ENCODE results near the gene NBPF11.
"Not testable (repeated sequence)": the region's sequence is repeated elsewhere in the genome, so short reads cannot be mapped to it uniquely, and the experiment has no call there.

Gene NBPF11

DNA sequence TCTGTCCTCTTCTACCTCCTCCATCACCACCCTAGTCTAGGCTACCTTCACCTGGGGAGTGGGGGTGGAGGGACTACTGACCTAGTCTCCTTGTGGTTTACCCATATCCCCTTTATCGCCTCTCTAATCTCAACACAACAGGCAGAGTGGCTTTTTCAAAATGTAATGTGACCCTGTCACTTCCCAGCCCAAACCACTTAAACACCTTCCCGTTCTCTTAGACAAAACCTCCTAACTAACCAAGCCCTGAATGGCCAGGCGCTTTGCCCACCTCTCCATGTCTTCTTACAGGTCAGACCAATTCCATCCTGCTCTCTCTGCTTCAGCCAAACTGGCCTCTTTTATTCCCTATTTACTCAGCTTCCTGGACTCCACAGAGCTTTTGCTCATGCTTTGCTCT lies 714 bp upstream of the NBPF11 start:
- not testable (repeated sequence) for H3K9me2 ChIP-seq (replicated peaks; ENCODE audit: insufficient read depth, low read length); H3K4me2 ChIP-seq (ENCODE audit: low read depth, low read length, poor library complexity, severe bottlenecking); H3K79me2 ChIP-seq (ENCODE audit: insufficient read depth, low read length); H3K9ac ChIP-seq (ENCODE audit: low read length); H3K9me3 ChIP-seq (ENCODE audit: insufficient read depth, low read length); H2AFZ ChIP-seq (ENCODE audit: low read depth, low read length, severe bottlenecking); H4K20me1 ChIP-seq (ENCODE audit: low read depth, low read length); H3K27me3 ChIP-seq (ENCODE audit: low read length); H3K4me3 ChIP-seq (ENCODE audit: insufficient read depth, low read length, poor library complexity, severe bottlenecking); H3F3A ChIP-seq (ENCODE audit: insufficient read depth); H3K27ac ChIP-seq (ENCODE audit: low read depth, low read length); H3K36me3 ChIP-seq (ENCODE audit: low read length)

DNA sequence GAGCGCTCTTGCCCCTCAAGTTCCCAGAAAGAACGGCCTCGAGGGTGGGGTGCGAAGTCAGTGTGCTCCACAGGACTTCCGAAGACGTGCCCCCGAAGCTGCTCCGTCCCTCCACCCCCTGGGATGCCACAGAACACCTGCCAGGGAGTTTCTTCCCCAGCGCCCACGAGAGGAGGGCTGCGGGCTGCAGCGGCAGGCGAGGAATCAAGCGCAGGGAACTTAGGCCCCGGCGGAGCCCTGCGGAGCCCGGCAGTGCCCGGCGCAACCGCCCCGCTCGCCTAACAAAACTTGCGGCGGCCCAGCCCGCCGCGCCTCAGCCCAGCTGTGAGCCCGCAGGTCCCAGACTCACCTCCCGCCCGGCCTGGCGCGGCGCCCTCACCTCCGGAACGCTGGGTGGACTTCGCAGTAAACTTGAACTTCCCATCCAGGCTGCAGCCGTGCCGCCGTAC lies 686 bp downstream of the NBPF11 start:
- peak overlapping the region; percentile 60; the same call in 1 of the 2 replicates for H3K27ac ChIP-seq (ENCODE audit: low read depth, low read length)
- peak overlapping the region; percentile 74 for H3K4me3 ChIP-seq (ENCODE audit: insufficient read depth, low read length, poor library complexity, severe bottlenecking)
- not testable (repeated sequence) for H3K36me3 ChIP-seq (ENCODE audit: low read length); H3K79me2 ChIP-seq (ENCODE audit: insufficient read depth, low read length); H3K9me2 ChIP-seq (replicated peaks; ENCODE audit: insufficient read depth, low read length); H3K27me3 ChIP-seq (ENCODE audit: low read length); H4K20me1 ChIP-seq (ENCODE audit: low read depth, low read length); H3K9me3 ChIP-seq (ENCODE audit: insufficient read depth, low read length); H2AFZ ChIP-seq (ENCODE audit: low read depth, low read length, severe bottlenecking); H3F3A ChIP-seq (ENCODE audit: insufficient read depth)
- peak overlapping the region; percentile 71 for H3K9ac ChIP-seq (ENCODE audit: low read length)
- H3K4me2 ChIP-seq (ENCODE audit: low read depth, low read length, poor library complexity, severe bottlenecking): peak overlapping the region; percentile 70

DNA sequence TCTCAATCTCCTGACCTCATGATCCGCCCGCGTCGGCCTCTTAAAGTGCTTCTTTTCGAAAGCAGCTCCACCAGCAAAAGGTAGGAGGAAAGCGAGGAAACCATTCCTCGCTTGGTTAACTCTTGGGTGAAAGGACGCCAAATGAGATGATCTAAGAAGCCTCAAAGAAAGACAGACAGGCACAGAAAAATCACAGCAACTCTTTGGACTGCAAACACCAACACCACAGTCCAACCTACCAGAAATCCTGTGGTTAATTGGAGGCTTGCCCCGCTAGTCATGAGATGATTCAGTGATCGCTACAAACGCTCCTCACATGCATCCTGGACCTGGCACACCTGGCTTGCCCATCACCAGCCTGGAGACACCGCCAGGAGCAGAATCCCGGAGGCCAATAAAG lies 1.1 kb downstream of the NBPF11 start:
- not testable (repeated sequence) for H3K9me2 ChIP-seq (replicated peaks; ENCODE audit: insufficient read depth, low read length); H3K9me3 ChIP-seq (ENCODE audit: insufficient read depth, low read length); H2AFZ ChIP-seq (ENCODE audit: low read depth, low read length, severe bottlenecking); H3K36me3 ChIP-seq (ENCODE audit: low read length); H3K27me3 ChIP-seq (ENCODE audit: low read length); H3F3A ChIP-seq (ENCODE audit: insufficient read depth); H3K79me2 ChIP-seq (ENCODE audit: insufficient read depth, low read length); H4K20me1 ChIP-seq (ENCODE audit: low read depth, low read length)
- H3K4me2 ChIP-seq (ENCODE audit: low read depth, low read length, poor library complexity, severe bottlenecking): peak overlapping the region; percentile 70
- H3K27ac ChIP-seq (ENCODE audit: low read depth, low read length): peak overlapping the region; percentile 60; the same call in 1 of the 2 replicates
- peak overlapping the region; percentile 71 for H3K9ac ChIP-seq (ENCODE audit: low read length)
- H3K4me3 ChIP-seq (ENCODE audit: insufficient read depth, low read length, poor library complexity, severe bottlenecking): peak overlapping the region; percentile 74

DNA sequence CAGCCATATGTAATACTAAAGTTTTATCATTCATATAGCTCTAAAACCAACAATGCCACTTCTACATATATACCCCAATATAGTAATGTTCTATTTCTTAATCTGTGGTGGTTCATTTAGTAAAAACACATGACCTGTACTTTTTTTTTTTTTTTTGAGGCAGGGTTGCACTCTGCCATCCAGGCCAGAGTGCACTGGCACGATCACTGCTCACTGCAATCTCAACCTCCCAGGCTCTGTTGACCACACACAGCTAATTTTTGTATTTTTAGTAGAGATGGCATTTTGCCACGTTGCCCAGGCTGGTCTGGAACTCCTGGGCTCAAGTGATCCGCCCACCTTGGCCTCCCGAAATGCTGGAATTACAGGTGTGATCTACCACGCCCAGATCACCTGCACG lies 2.1 kb downstream of the NBPF11 start:
- not testable (repeated sequence) for H3F3A ChIP-seq (ENCODE audit: insufficient read depth); H3K36me3 ChIP-seq (ENCODE audit: low read length); H3K4me3 ChIP-seq (ENCODE audit: insufficient read depth, low read length, poor library complexity, severe bottlenecking); H3K27me3 ChIP-seq (ENCODE audit: low read length); H3K79me2 ChIP-seq (ENCODE audit: insufficient read depth, low read length); H3K27ac ChIP-seq (ENCODE audit: low read depth, low read length); H4K20me1 ChIP-seq (ENCODE audit: low read depth, low read length); H3K9me3 ChIP-seq (ENCODE audit: insufficient read depth, low read length); H2AFZ ChIP-seq (ENCODE audit: low read depth, low read length, severe bottlenecking); H3K9me2 ChIP-seq (replicated peaks; ENCODE audit: insufficient read depth, low read length); H3K4me2 ChIP-seq (ENCODE audit: low read depth, low read length, poor library complexity, severe bottlenecking); H3K9ac ChIP-seq (ENCODE audit: low read length)

GRCh38 chr1:148149050-148149815 lies 2.8 kb downstream of the NBPF11 start:
- H3K9me3 ChIP-seq (ENCODE audit: insufficient read depth, low read length); H3K36me3 ChIP-seq (ENCODE audit: low read length); H3K9me2 ChIP-seq (replicated peaks; ENCODE audit: insufficient read depth, low read length); H3F3A ChIP-seq (ENCODE audit: insufficient read depth); H3K27me3 ChIP-seq (ENCODE audit: low read length); H3K4me3 ChIP-seq (ENCODE audit: insufficient read depth, low read length, poor library complexity, severe bottlenecking); H3K79me2 ChIP-seq (ENCODE audit: insufficient read depth, low read length); H3K27ac ChIP-seq (ENCODE audit: low read depth, low read length); H3K9ac ChIP-seq (ENCODE audit: low read length); H4K20me1 ChIP-seq (ENCODE audit: low read depth, low read length); H3K4me2 ChIP-seq (ENCODE audit: low read depth, low read length, poor library complexity, severe bottlenecking); H2AFZ ChIP-seq (ENCODE audit: low read depth, low read length, severe bottlenecking): not testable (repeated sequence)

- H3K79me2 ChIP-seq (ENCODE audit: insufficient read depth, low read length); H3K4me2 ChIP-seq (ENCODE audit: low read depth, low read length, poor library complexity, severe bottlenecking); H3K36me3 ChIP-seq (ENCODE audit: low read length); H3F3A ChIP-seq (ENCODE audit: insufficient read depth); H3K27me3 ChIP-seq (ENCODE audit: low read length); H3K27ac ChIP-seq (ENCODE audit: low read depth, low read length); H3K4me3 ChIP-seq (ENCODE audit: insufficient read depth, low read length, poor library complexity, severe bottlenecking); H3K9me2 ChIP-seq (replicated peaks; ENCODE audit: insufficient read depth, low read length); H3K9me3 ChIP-seq (ENCODE audit: insufficient read depth, low read length); H4K20me1 ChIP-seq (ENCODE audit: low read depth, low read length); H3K9ac ChIP-seq (ENCODE audit: low read length); H2AFZ ChIP-seq (ENCODE audit: low read depth, low read length, severe bottlenecking): not testable (repeated sequence)
Observed at GRCh38 chr1:148147052-148147838, 4.8 kb downstream of the NBPF11 start.

DNA sequence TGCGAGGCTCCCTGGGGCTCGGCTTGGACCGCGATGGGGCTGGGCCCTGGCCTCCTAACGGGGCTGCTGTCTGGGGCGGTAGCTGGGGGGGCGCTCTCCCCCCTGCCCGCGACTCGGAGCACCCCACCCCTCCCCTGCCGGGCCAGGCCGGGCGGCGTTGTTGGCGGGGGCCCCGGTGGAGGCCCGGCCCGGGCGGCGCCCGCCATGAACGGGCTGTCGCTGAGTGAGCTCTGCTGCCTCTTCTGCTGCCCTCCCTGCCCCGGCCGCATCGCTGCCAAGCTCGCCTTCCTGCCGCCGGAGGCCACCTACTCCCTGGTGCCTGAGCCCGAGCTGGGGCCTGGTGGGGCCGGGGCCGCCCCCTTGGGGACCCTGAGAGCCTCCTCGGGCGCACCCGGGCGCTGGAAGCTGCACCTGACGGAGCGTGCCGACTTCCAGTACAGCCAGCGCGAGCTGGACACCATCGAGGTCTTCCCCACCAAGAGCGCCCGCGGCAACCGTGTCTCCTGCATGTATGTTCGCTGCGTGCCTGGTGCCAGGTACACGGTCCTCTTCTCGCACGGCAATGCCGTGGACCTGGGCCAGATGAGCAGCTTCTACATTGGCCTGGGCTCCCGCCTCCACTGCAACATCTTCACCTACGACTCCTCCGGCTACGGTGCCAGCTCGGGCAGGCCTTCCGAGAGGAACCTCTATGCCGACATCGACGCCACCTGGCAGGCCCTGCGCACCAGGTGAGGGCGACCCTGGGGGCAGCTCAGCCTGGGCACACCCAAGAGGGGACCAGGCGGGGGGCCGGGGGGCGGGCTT lies 5.7 kb downstream of the NBPF11 start:
- H3K36me3 ChIP-seq (ENCODE audit: low read length): not testable (repeated sequence)

More for the DNA sequence above, 5.7 kb downstream of the NBPF11 start:
- H3F3A ChIP-seq (ENCODE audit: insufficient read depth); H3K79me2 ChIP-seq (ENCODE audit: insufficient read depth, low read length); H3K4me3 ChIP-seq (ENCODE audit: insufficient read depth, low read length, poor library complexity, severe bottlenecking); H3K27me3 ChIP-seq (ENCODE audit: low read length); H4K20me1 ChIP-seq (ENCODE audit: low read depth, low read length); H3K9me2 ChIP-seq (replicated peaks; ENCODE audit: insufficient read depth, low read length); H3K9me3 ChIP-seq (ENCODE audit: insufficient read depth, low read length); H3K9ac ChIP-seq (ENCODE audit: low read length); H2AFZ ChIP-seq (ENCODE audit: low read depth, low read length, severe bottlenecking); H3K4me2 ChIP-seq (ENCODE audit: low read depth, low read length, poor library complexity, severe bottlenecking); H3K27ac ChIP-seq (ENCODE audit: low read depth, low read length): not testable (repeated sequence)

Data from SU-DHL-6 (cell line).